Smooth muscle cell (in vitro differentiated cells): ENCODE measurements around the gene ARL8A. TPM values are rescaled to one million over a fixed set of nuclear protein-coding genes. Genes with fewer than 3 reads are reported as not detected.

Experiments
- DNase-seq: peaks from one replicate; lab custom pipeline; 2025; ENCODE audit not compliant: unreplicated experiment; lab: John Stamatoyannopoulos, UW
- H2AFZ ChIP-seq: fragments of 200-600 bp; sonication (generic); 2 replicates; pipeline ENCODE4 v1.6.0; 2016; ENCODE audit warnings: antibody characterized with exemption, low read depth, mild to moderate bottlenecking
- H3F3A ChIP-seq: fragments of 200-600 bp; sonication (generic); 2 replicates; pipeline ENCODE4 v1.6.0; 2017; ENCODE audit warnings: antibody characterized with exemption, low read depth
- H3K27ac ChIP-seq: fragments of 200-600 bp; sonication (generic); 2 replicates; pipeline ENCODE4 v1.5.1; 2016; ENCODE audit warnings: low read depth, mild to moderate bottlenecking
- H3K27me3 ChIP-seq: fragments of 200-600 bp; sonication (generic); 2 replicates; pipeline ENCODE4 v1.6.1; 2016; ENCODE audit warnings: low read depth, mild to moderate bottlenecking
- H3K36me3 ChIP-seq: fragments of 200-600 bp; sonication (generic); 2 replicates; pipeline ENCODE4 v1.5.1; 2016; ENCODE audit warnings: low read depth
- H3K4me1 ChIP-seq: fragments of 200-600 bp; sonication (generic); 2 replicates; pipeline ENCODE4 v1.5.1; 2016; ENCODE audit warnings: low read depth
- H3K4me2 ChIP-seq: fragments of 200-600 bp; sonication (generic); 2 replicates; pipeline ENCODE4 v1.6.0; 2016; ENCODE audit warnings: mild to moderate bottlenecking
- H3K4me3 ChIP-seq: fragments of 200-600 bp; sonication (generic); 2 replicates; pipeline ENCODE4 v1.5.1; 2016; ENCODE audit warnings: mild to moderate bottlenecking
- H3K79me2 ChIP-seq: fragments of 200-600 bp; sonication (generic); 2 replicates; pipeline ENCODE4 v1.6.0; 2016; ENCODE audit warnings: low read depth, mild to moderate bottlenecking
- H3K9ac ChIP-seq: fragments of 200-600 bp; sonication (generic); 2 replicates; pipeline ENCODE4 v1.6.0; 2016; ENCODE audit warnings: low read depth
- H3K9me3 ChIP-seq: fragments of 200-600 bp; sonication (generic); replicated peaks from 2 replicates; pipeline ENCODE4 v1.5.1; 2016; ENCODE audit warnings: low read depth
- H4K20me1 ChIP-seq: fragments of 200-600 bp; sonication (generic); 2 replicates; pipeline ENCODE4 v1.6.0; 2016; ENCODE audit warnings: low read depth
- CTCF ChIP-seq: fragments of 200-600 bp; sonication (generic); IDR thresholded peaks from 2 replicates; pipeline ENCODE4 v1.5.1; 2017; ENCODE audit warnings: borderline replicate concordance, mild to moderate bottlenecking, antibody characterized with exemption; ENCODE audit not compliant: insufficient read depth, poor library complexity, severe bottlenecking
- WGBS: methylation state at CpG from one replicate; pipeline ENCODE4 v1.1.7; 2016; ENCODE audit warnings: low lambda C conversion rate; 5-methylcytosine and 5-hydroxymethylcytosine counted together
- polyA plus RNA-seq: library from polyadenylated mRNA; unstranded; fragments of >200 nt; fragmentation: Nextera tagmentation; extraction: Ambion mirVana; gene quantifications from 2 replicates; pipeline ENCODE4 v1.2.1, GENCODE V29; 2016
- total RNA-seq: library from RNA; depleted of rRNA; stranded (reverse); fragments of >200 nt; gene quantifications from 2 replicates; pipeline ENCODE4 v1.2.3, GENCODE V29; 2014

ARL8A gene
- 32.8 and 44.8 TPM in 2 replicates for total RNA-seq
- 53.3 and 54.7 TPM in 2 replicates for polyA plus RNA-seq

GRCh38 chr1:202144402-202145067 lies at the start of gene ARL8A:
ARL8A (minus strand) TSS chr1:202144737; CDS start chr1:202144572, 165 bp downstream.
- 1% methylated on average over 55 of the region's 82 CpGs for WGBS
- peaks cover 43% of the 10 kb centered on the region for H4K20me1 ChIP-seq
- peak; percentile 13 for DNase-seq
- peaks cover 53% of the 10 kb centered on the region for H3K79me2 ChIP-seq
- peak within 1 kb of the TSS; percentile 100 for H3K4me2 ChIP-seq
- peaks cover 9% of the 10 kb centered on the region for H3K4me1 ChIP-seq
- peak within 1 kb of the TSS; percentile 92 for H3K9ac ChIP-seq
- TF ChIP-seq CTCF, result no peak
- peak within 1 kb of the TSS; percentile 94 for H3K4me3 ChIP-seq
- peak within 1 kb of the TSS; percentile 27 for H3K27ac ChIP-seq
- H3K27me3 ChIP-seq, result no peaks in the 10 kb centered on the region
- no peaks in the 10 kb centered on the region for H3K9me3 ChIP-seq
- no peaks in the 10 kb centered on the region for H3K36me3 ChIP-seq
- H2AFZ ChIP-seq, result peak within 1 kb of the TSS; percentile 99
- H3F3A ChIP-seq, result no peaks in the 10 kb centered on the region

DNA sequence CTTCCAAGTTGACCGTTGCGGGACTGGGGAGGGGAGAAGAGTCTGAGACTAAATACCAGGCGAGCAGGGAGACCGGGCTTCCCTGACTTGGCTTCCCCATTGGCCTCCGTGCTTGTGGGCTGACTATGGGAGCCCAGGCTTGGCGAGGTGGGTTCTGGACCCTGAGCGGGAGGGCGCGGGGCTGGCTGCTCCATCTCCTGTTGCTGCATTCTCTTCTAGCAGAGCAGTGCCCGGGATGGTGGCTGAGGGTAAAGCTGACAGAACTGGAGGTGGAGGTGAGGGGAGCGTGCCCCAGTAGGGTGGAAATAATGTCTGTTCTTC lies 49.8 kb upstream of the ARL8A start:
- H3F3A ChIP-seq, result no peaks in the 10 kb centered on the region
- no peak overlapping the region for H3K4me3 ChIP-seq
- no peak overlapping the region for H2AFZ ChIP-seq
- peaks cover 6% of the 10 kb centered on the region for H3K4me1 ChIP-seq
- WGBS, result 62% methylated on average over 11 of the region's 11 CpGs
- TF ChIP-seq CTCF, result no peak
- no peak overlapping the region for H3K27ac ChIP-seq
- no peaks in the 10 kb centered on the region for H3K79me2 ChIP-seq
- H3K9ac ChIP-seq, result no peak overlapping the region
- H3K4me2 ChIP-seq, result peak overlapping the region; percentile 86
- H3K27me3 ChIP-seq, result peaks cover 33% of the 10 kb centered on the region
- no peaks in the 10 kb centered on the region for H4K20me1 ChIP-seq
- DNase-seq, result no peak
- H3K9me3 ChIP-seq, result no peaks in the 10 kb centered on the region
- H3K36me3 ChIP-seq, result no peaks in the 10 kb centered on the region

DNA sequence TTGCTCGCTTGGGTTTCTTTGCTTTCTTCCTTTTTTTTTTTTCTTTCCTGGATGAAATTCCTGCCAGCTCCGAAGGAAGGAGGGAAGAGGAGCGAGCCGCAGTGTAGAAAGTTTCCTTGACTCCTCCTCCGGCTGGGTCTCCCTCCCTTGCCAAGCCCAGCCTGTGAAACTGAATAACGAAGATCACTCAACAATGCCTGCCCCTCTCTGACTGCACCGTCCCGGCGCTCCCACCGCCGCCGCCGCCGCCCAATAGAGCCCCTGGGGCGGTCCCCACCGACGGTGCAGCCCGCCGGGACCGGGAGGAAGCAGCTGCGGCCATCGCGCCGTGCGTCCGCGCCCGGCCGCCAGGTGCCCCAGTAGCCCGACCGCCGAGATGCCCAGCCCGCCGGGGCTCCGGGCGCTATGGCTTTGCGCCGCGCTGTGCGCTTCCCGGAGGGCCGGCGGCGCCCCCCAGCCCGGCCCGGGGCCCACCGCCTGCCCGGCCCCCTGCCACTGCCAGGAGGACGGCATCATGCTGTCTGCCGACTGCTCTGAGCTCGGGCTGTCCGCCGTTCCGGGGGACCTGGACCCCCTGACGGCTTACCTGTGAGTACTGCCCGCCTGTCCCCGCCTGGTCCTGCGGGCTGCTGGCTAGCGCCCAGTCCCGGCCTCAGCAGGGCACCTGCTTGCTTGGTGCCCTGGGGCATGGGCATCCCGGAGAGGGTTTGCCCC lies 49.2 kb upstream of the ARL8A start, which contains the start of gene LGR6:
Gene LGR6 (plus strand): TSS at position 186 of the 714 bp plus-strand sequence. CDS start 191 bp downstream, at position 377.
- Histone ChIP-seq H3K27ac (no peak within 1 kb of the TSS), H3K4me2 (peak within 1 kb of the TSS; percentile 86), H3K36me3 (no peaks in the 10 kb centered on the region), H4K20me1 (no peaks in the 10 kb centered on the region), H3F3A (no peaks in the 10 kb centered on the region), H3K79me2 (no peaks in the 10 kb centered on the region), H3K27me3 (peaks cover 33% of the 10 kb centered on the region), H3K9me3 (no peaks in the 10 kb centered on the region), H3K4me3 (peak within 1 kb of the TSS; percentile 46), H2AFZ (peak within 1 kb of the TSS; percentile 51), H3K4me1 (peaks cover 6% of the 10 kb centered on the region), H3K9ac (no peak within 1 kb of the TSS)
- WGBS, result 9% methylated on average over 51 of the region's 61 CpGs
- DNase-seq, result no peak
- no peak for TF ChIP-seq CTCF
